ENCODE data around the gene KIAA0586. TPM values are rescaled to one million over a fixed set of nuclear protein-coding genes. Genes with fewer than 3 reads are reported as not detected.
A peak's percentile ranks its signal among the peaks of the same experiment; 100 is the strongest.

Gene KIAA0586
- total and polyA plus RNA-seq, 2 of the 4 experiments (the other 2 are of a cell fraction): 9.4 to 36.7 TPM

- 0 out of 2 replicates have a peak overlapping the region, but pooled peaks have one; percentile 31 for H3K23ac ChIP-seq (ENCODE audit: low read depth, low read length)
- ATAC-seq (ENCODE audit: low read depth): peak; percentile 76
- in situ Hi-C loops (cut with MboI; ENCODE audit: low sequenced_read_pairs): no loop called here
- H2BK15ac ChIP-seq (ENCODE audit: low read depth, low read length): no peak overlapping the region
- 0 out of 4 replicates have a peak, but pooled peaks cover 0 to 5% of the 10 kb centered on the region in 2 experiments for H3K79me1 ChIP-seq (ENCODE audit: low read depth in 1 of 2, low read length in 2 of 2)
- no peaks in the 10 kb centered on the region for H4K20me1 ChIP-seq (ENCODE audit: insufficient read depth, low read length)
- no peak overlapping the region for H3K27ac ChIP-seq (ENCODE audit: insufficient read depth, low read length)
- H3K56ac ChIP-seq (ENCODE audit: extremely low read depth, insufficient read depth, low read length): no peak overlapping the region
- no peak overlapping the region for H3K14ac ChIP-seq (replicated peaks; ENCODE audit: low read depth, low read length)
- ChIA-PET POLR2A (ENCODE audit: unreplicated experiment) (no interaction called here), CTCF (interaction anchor here (0.6 kb wide), 1 partner anchor 346 kb away, joined by 3 read pairs; no protein-coding TSS in a partner anchor)
- dilution Hi-C loops (cut with HindIII; ENCODE audit: low sequenced_read_pairs, unreplicated experiment): no loop called here
- no peak overlapping the region for H4K5ac ChIP-seq (ENCODE audit: low read depth, low read length)
- H3K36me3 ChIP-seq (ENCODE audit: control insufficient read depth, insufficient read depth, low read length): peaks cover 5% of the 10 kb centered on the region
- no peak overlapping the region for H3K9ac ChIP-seq (ENCODE audit: low read depth, low read length)
- intact Hi-C loops (cut with micrococcal nuclease): no loop called here
- no peak overlapping the region for H3K4me3 ChIP-seq (ENCODE audit: insufficient read depth, low read depth, low read length)
- H2BK120ac ChIP-seq (ENCODE audit: low read depth, low read length): no peak overlapping the region
- TF ChIP-seq FOS (IDR thresholded peaks at IDR 0.05; ENCODE audit: low read depth, low read length) (no peak), MAFK (IDR thresholded peaks at IDR 0.05; ENCODE audit: low read depth, low read length) (no peak)
- H3K4me1 ChIP-seq (ENCODE audit: control insufficient read depth, insufficient read depth, low read length): no peaks in the 10 kb centered on the region
- no CpG with 5 or more reads among the region's 9 CpGs for WGBS, 2 experiments (ENCODE audit: extremely low coverage in 2 of 2, insufficient read length in 1 of 2)
- no peak overlapping the region for H2AK5ac ChIP-seq (ENCODE audit: low read depth, low read length)
- BruUV-seq (replicated peaks): no TSS peak
- DNase-seq: peak; percentile 24
- H2AK9ac ChIP-seq (replicated peaks; ENCODE audit: low read depth, low read length, poor library complexity): no peak overlapping the region
- no peak overlapping the region for H4K91ac ChIP-seq (ENCODE audit: insufficient read depth, low read depth, low read length)
- no peak overlapping the region for H2AFZ ChIP-seq (replicated peaks; ENCODE audit: low read length, poor library complexity)
- H3K18ac ChIP-seq (ENCODE audit: low read depth, low read length): no peak overlapping the region
- H3K9me1 ChIP-seq (ENCODE audit: insufficient read depth, low read length): peaks cover 5% of the 10 kb centered on the region
- H4K8ac ChIP-seq (ENCODE audit: low read depth in 2 of 2, low read length in 2 of 2): no peak overlapping the region
- no peak overlapping the region for H3K4me2 ChIP-seq (ENCODE audit: low read depth, low read length)
- H2BK20ac ChIP-seq (ENCODE audit: low read depth, low read length): no peak overlapping the region
- H3K4ac ChIP-seq (ENCODE audit: low read depth, low read length): no peak overlapping the region
- peaks cover 2% of the 10 kb centered on the region; the same call in 1 of the 2 replicates for H3K9me3 ChIP-seq (ENCODE audit: control insufficient read depth, insufficient read depth, low read length)
- H3K27me3 ChIP-seq (ENCODE audit: control insufficient read depth, insufficient read depth, low read length): no peaks in the 10 kb centered on the region
- no peak overlapping the region for H2BK5ac ChIP-seq (ENCODE audit: low read depth, low read length, poor library complexity, severe bottlenecking)
Observed at GRCh38 chr14:58455593-58456265, 28.2 kb downstream of the KIAA0586 start.

Measured in IMR-90 (cell line).